HepG2 (cell line): ENCODE results near the gene BPIFB2. TPM values are rescaled to one million over a fixed set of nuclear protein-coding genes. Genes with fewer than 3 reads are reported as not detected.

Source experiments
- CBX5 ChIP-seq: sonication (generic); formaldehyde crosslinking; IDR thresholded peaks from 2 replicates; pipeline ENCODE4 v1.4.0; 2020; ENCODE audit warnings: missing genetic modification reagents, borderline replicate concordance
- CCAR2 ChIP-seq: fragments of 200-400 bp; formaldehyde crosslinking; optimal IDR thresholded peaks from 2 replicates; pipeline ENCODE3; 2018; ENCODE audit warnings: low read depth, mild to moderate bottlenecking, low read length, moderate library complexity
- CEBPG ChIP-seq: IDR thresholded peaks from 2 replicates; pipeline ENCODE4 v1.6.1; 2016
- CERS6 ChIP-seq: sonication (generic); formaldehyde crosslinking; IDR thresholded peaks from 2 replicates; pipeline ENCODE4 v1.5.0; 2020; ENCODE audit warnings: missing genetic modification reagents
- CHD4 ChIP-seq: fragments of 200-600 bp; sonication (generic); IDR thresholded peaks from 2 replicates; pipeline ENCODE4 v1.7.0; 2017; ENCODE audit warnings: mild to moderate bottlenecking, low read length, borderline replicate concordance
- EEA1 ChIP-seq: sonication (generic); formaldehyde crosslinking; IDR thresholded peaks from 2 replicates; pipeline ENCODE4 v1.5.1; 2020; ENCODE audit warnings: mild to moderate bottlenecking, missing genetic modification reagents, borderline replicate concordance
- ETV6 ChIP-seq: sonication (generic); formaldehyde crosslinking; conservative IDR thresholded peaks from 2 replicates; pipeline ENCODE4 v1.4.0; 2020; ENCODE audit warnings: missing genetic modification reagents
- GABPB1 ChIP-seq: IDR thresholded peaks from 2 replicates; pipeline ENCODE4 v1.6.1; 2016; ENCODE audit warnings: mild to moderate bottlenecking, missing genetic modification reagents, moderate library complexity, missing compliant biosample characterization
- GMEB2 ChIP-seq: IDR thresholded peaks from 2 replicates; pipeline ENCODE4 v1.6.1; 2016; ENCODE audit warnings: missing biosample characterization, missing genetic modification reagents, low read depth
- KDM6A ChIP-seq: IDR thresholded peaks from 2 replicates; pipeline ENCODE4 v1.6.1; 2016; ENCODE audit warnings: low read depth
- MLLT10 ChIP-seq: sonication (generic); formaldehyde crosslinking; IDR thresholded peaks from 2 replicates; pipeline ENCODE4 v1.4.0; 2020; ENCODE audit warnings: missing genetic modification reagents
- MXI1 ChIP-seq: IDR thresholded peaks from 3 replicates; pipeline ENCODE4 v1.6.1; 2012; ENCODE audit warnings: low read depth, low read length, inconsistent platforms, borderline replicate concordance
- SMARCE1 ChIP-seq: fragments of 450-650 bp; IDR thresholded peaks from 2 replicates; pipeline ENCODE4 v1.6.1; 2017; ENCODE audit warnings: borderline replicate concordance
- SNAI1 ChIP-seq: sonication (generic); formaldehyde crosslinking; IDR thresholded peaks from 2 replicates; pipeline ENCODE4 v1.5.0; 2020; ENCODE audit warnings: mild to moderate bottlenecking, missing genetic modification reagents, borderline replicate concordance
- SNAPC5 ChIP-seq: sonication (generic); formaldehyde crosslinking; IDR thresholded peaks from 2 replicates; pipeline ENCODE4 v1.8.1; 2023; ENCODE audit warnings: mild to moderate bottlenecking, missing genetic modification reagents, borderline replicate concordance
- TARDBP ChIP-seq: sonication (generic); formaldehyde crosslinking; IDR thresholded peaks from 2 replicates; pipeline ENCODE4 v1.8.0; 2022; ENCODE audit warnings: mild to moderate bottlenecking, missing genetic modification reagents
- TP53 ChIP-seq: sonication (generic); formaldehyde crosslinking; conservative IDR thresholded peaks from 2 replicates; pipeline ENCODE4 v1.4.0; 2020; ENCODE audit warnings: missing genetic modification reagents
- XRCC5 ChIP-seq: fragments of 200-400 bp; formaldehyde crosslinking; optimal IDR thresholded peaks from 2 replicates; pipeline ENCODE3; 2017; ENCODE audit warnings: mild to moderate bottlenecking, low read length
- ZFP41 ChIP-seq: sonication (generic); formaldehyde crosslinking; IDR thresholded peaks from 2 replicates; pipeline ENCODE4 v1.4.0; 2020; ENCODE audit warnings: mild to moderate bottlenecking, missing genetic modification reagents, borderline replicate concordance
- ZKSCAN5 ChIP-seq: sonication (generic); formaldehyde crosslinking; IDR thresholded peaks from 2 replicates; pipeline ENCODE4 v1.5.1; 2020; ENCODE audit warnings: mild to moderate bottlenecking, missing genetic modification reagents
- ZNF180 ChIP-seq: sonication (generic); formaldehyde crosslinking; IDR thresholded peaks from 2 replicates; pipeline ENCODE4 v1.4.0; 2020; ENCODE audit warnings: low read depth, missing genetic modification reagents, borderline replicate concordance
- ZNF678 ChIP-seq: sonication (generic); formaldehyde crosslinking; IDR thresholded peaks from 2 replicates; pipeline ENCODE4 v1.4.0; 2020; ENCODE audit warnings: mild to moderate bottlenecking, missing genetic modification reagents
- ZNF709 ChIP-seq: sonication (generic); formaldehyde crosslinking; IDR thresholded peaks from 2 replicates; pipeline ENCODE4 v1.5.0; 2020; ENCODE audit warnings: mild to moderate bottlenecking, missing genetic modification reagents
- ZNF775 ChIP-seq: sonication (generic); formaldehyde crosslinking; IDR thresholded peaks from 2 replicates; pipeline ENCODE4 v1.4.0; 2020; ENCODE audit warnings: missing genetic modification reagents, mild to moderate bottlenecking, moderate library complexity, borderline replicate concordance
- ZNF792 ChIP-seq: IDR thresholded peaks from 2 replicates; pipeline ENCODE4 v1.6.1; 2016
- ZNF891 ChIP-seq: sonication (generic); formaldehyde crosslinking; IDR thresholded peaks from 2 replicates; pipeline ENCODE4 v1.5.0; 2020; ENCODE audit warnings: mild to moderate bottlenecking, missing genetic modification reagents
- ZSCAN21 ChIP-seq: sonication (generic); formaldehyde crosslinking; IDR thresholded peaks from 2 replicates; pipeline ENCODE4 v1.8.0; 2022; ENCODE audit warnings: mild to moderate bottlenecking, missing genetic modification reagents, moderate library complexity, borderline replicate concordance
- polyA plus RNA-seq, 8 experiments: library from polyadenylated mRNA; depleted of rRNA in 3 of 8; stranded (reverse) in 7 of 8; unstranded in 1 of 8; fragments of >200 nt; fragmentation: Illumina TruSeq in 4 of 8; extraction: Trizol in 4 of 8; gene quantifications; 2 replicates each; pipeline versions ENCODE4 v1.2.1 to v1.2.3, GENCODE V29; 2011 to 2016; ENCODE audit warnings: low read depth in 4 of 8, missing spikeins in 1 of 8, mixed read lengths in 1 of 8; ENCODE audit not compliant: insufficient read depth in 1 of 8
- total RNA-seq, 5 experiments: library from RNA; depleted of rRNA; stranded (reverse); fragments of >200 nt; fragmentation: Illumina TruSeq; extraction: Trizol; gene quantifications; 2 replicates each; pipeline ENCODE4 v1.2.3, GENCODE V29; 2016; ENCODE audit warnings: low read depth in 1 of 5
- TF ChIP-seq, protein P1 (sequence below): IDR thresholded peaks from 2 replicates; pipeline ENCODE4 v1.6.1; 2016; ENCODE audit warnings: low read depth, control low read depth

BPIFB2 gene
- total and polyA plus RNA-seq, 2 of the 13 experiments (the other 11 are each of a cell fraction or from before 2014, with no cell fraction given) = 54.5 to 902 TPM

DNA sequence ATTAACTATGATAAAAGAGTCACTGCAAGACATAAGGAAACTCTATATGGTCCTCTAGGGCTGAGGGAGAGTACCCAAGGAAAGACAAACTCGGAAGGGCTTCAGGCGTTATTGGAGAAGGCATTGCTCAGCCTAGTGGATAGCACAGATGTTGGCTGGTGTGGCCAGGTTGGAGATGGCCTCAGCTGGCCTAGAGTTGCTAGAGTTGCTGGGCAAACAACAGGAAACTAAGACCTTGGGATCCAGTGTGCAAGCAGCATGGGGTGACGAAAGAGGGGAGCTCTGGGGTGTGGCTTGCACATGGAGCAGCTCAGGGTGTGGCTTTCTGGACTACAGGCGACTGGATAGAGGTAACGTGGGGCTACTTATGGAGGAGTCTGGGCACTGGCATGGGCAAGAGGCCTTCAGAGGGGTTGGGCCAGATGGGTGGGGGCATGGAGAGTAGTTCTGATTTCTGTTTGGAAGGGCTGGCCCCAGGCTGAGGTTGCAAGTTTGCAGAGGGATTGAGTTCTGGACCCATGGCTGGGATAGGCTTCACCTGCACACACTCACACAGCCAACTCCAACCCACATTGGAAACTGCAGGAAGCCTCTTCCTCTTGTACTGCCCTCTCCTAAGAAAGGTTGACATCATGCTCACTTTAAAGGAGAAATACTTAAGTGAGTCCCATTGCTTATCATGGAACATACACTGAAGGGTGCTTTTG lies 18.7 kb downstream of the BPIFB2 start (continued):
- no peak for TF ChIP-seq SNAI1 (CRISPR knock-in tag)
- no peak for TF ChIP-seq MLLT10 (CRISPR knock-in tag)
- peak; percentile 10; the same call in 1 of the 2 replicates for TF ChIP-seq ZNF775
- TF ChIP-seq TP53 (CRISPR knock-in tag) = no peak
- TF ChIP-seq SMARCE1 = no peak
- no peak for TF ChIP-seq KDM6A (CRISPR knock-in tag)
- TF ChIP-seq SNAPC5 (CRISPR knock-in tag) = peak; percentile 79; the same call in 1 of the 2 replicates
- TF ChIP-seq ZNF891 = no peak
- TF ChIP-seq CBX5 = peak; percentile 65; the same call in 1 of the 2 replicates
- 0 out of 2 replicates have a peak, but pooled peaks have one; percentile 49 for TF ChIP-seq CERS6 (CRISPR knock-in tag)
- no peak for TF ChIP-seq ETV6
- TF ChIP-seq EEA1 (CRISPR knock-in tag) = 0 out of 2 replicates have a peak, but pooled peaks have one; percentile 69
- TF ChIP-seq, protein P1, sequence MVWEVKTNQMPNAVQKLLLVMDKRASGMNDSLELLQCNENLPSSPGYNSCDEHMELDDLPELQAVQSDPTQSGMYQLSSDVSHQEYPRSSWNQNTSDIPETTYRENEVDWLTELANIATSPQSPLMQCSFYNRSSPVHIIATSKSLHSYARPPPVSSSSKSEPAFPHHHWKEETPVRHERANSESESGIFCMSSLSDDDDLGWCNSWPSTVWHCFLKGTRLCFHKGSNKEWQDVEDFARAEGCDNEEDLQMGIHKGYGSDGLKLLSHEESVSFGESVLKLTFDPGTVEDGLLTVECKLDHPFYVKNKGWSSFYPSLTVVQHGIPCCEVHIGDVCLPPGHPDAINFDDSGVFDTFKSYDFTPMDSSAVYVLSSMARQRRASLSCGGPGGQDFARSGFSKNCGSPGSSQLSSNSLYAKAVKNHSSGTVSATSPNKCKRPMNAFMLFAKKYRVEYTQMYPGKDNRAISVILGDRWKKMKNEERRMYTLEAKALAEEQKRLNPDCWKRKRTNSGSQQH (CRISPR knock-in tag) = no peak
- no peak for TF ChIP-seq ZNF792 (CRISPR knock-in tag)
- no peak; the same call in 1 of the 2 replicates for TF ChIP-seq ZNF709 (CRISPR knock-in tag)
- no peak for TF ChIP-seq ZNF678 (CRISPR knock-in tag)
- no peak for TF ChIP-seq ZNF180 (CRISPR knock-in tag)
- TF ChIP-seq GABPB1 = peak; percentile 25; the same call in 1 of the 2 replicates
- peak; percentile 62; the same call in 1 of the 2 replicates for TF ChIP-seq TARDBP (CRISPR knock-in tag)
- no peak for TF ChIP-seq XRCC5
- no peak for TF ChIP-seq MXI1
- TF ChIP-seq ZSCAN21 (CRISPR knock-in tag) = no peak
- no peak for TF ChIP-seq GMEB2 (CRISPR knock-in tag)
- no peak for TF ChIP-seq CCAR2
- no peak for TF ChIP-seq CHD4
- no peak for TF ChIP-seq ZKSCAN5 (CRISPR knock-in tag)
- TF ChIP-seq ZFP41 (CRISPR knock-in tag) = no peak
- TF ChIP-seq CEBPG = peak; percentile 73
